GM12878 (cell line): ENCODE measurements around the gene BMP7. TPM values are rescaled to one million over a fixed set of nuclear protein-coding genes. Genes with fewer than 3 reads are reported as not detected.

ENCODE experiments used
- ATAC-seq: fragments of 200-7000 bp; cut with Tn5 transposase; 3 replicates; pipeline ENCODE4 v1.9.1; 2020; ENCODE audit warnings: mild to moderate bottlenecking, moderate library complexity
- BruUV-seq: library from RNA; stranded (reverse); fragments of 400-500 nt; replicated peaks from 2 replicates; lab custom pipeline; 2021; lab: Mats Ljungman, UMichigan
- CTCF ChIA-PET: fragments of 300-600 bp; sonication (Branson Sonifier 250); formaldehyde crosslinking; extraction: SDS; loops from one replicate; lab custom pipeline; 2021; ENCODE audit warnings: inconsistent platforms; lab: Yijun Ruan, JAX
- POLR2A ChIA-PET: fragments of 350-600 bp; formaldehyde crosslinking; extraction: SDS; loops from one replicate; lab custom pipeline; 2021; ENCODE audit warnings: inconsistent platforms; lab: Charles Lee
- RAD21 ChIA-PET: fragments of 300-600 bp; sonication (Branson Sonifier 250); formaldehyde crosslinking; loops from one replicate; lab custom pipeline; 2023; ENCODE audit warnings: antibody characterized with exemption; ENCODE audit not compliant: unreplicated experiment; lab: Charles Lee
- SMC1A ChIA-PET: fragments of 300-600 bp; sonication (Branson Sonifier 250); formaldehyde crosslinking; loops from one replicate; lab custom pipeline; 2023; ENCODE audit not compliant: unreplicated experiment, uncharacterized antibody; lab: Charles Lee
- DNase-seq: peaks from one replicate; pipeline ENCODE4 v3.0.0-alpha.2; 2011; ENCODE audit warnings: low read depth, low spot score
- FAIRE-seq: peaks from 3 replicates; lab custom pipeline; 2011; peaks lifted over from hg19 to GRCh38; lab: Jason Lieb, UNC
- H2AFZ ChIP-seq: 2 replicates; pipeline ENCODE4 v1.6.0; 2011; ENCODE audit warnings: low read depth, low read length, control low read depth; ENCODE audit not compliant: control insufficient read depth
- H3K27ac ChIP-seq: 2 replicates; pipeline ENCODE4 v1.5.1; 2011; ENCODE audit warnings: control low read depth; ENCODE audit not compliant: control insufficient read depth, insufficient read depth
- H3K27me3 ChIP-seq, 2 experiments: replicated peaks in 1 of 2; 2 replicates each; pipeline versions ENCODE4 v1.6.0 to v1.6.1; 2011; ENCODE audit warnings: low read length in 1 of 2; ENCODE audit not compliant: control insufficient read depth in 2 of 2, insufficient read depth in 2 of 2
- H3K36me3 ChIP-seq, 2 experiments: 2 replicates each; pipeline ENCODE4 v1.5.1; 2011; ENCODE audit warnings: low read length in 1 of 2; ENCODE audit not compliant: control insufficient read depth in 2 of 2, insufficient read depth in 2 of 2
- H3K4me1 ChIP-seq: 2 replicates; pipeline ENCODE4 v1.6.1; 2011; ENCODE audit warnings: mild to moderate bottlenecking, low read length, moderate library complexity, mixed read lengths; ENCODE audit not compliant: control insufficient read depth, insufficient read depth
- H3K4me2 ChIP-seq: 2 replicates; pipeline ENCODE4 v1.6.0; 2011; ENCODE audit warnings: control low read depth; ENCODE audit not compliant: control insufficient read depth, insufficient read depth
- H3K4me3 ChIP-seq: fragments of 200-600 bp; sonication (generic); 2 replicates; pipeline ENCODE4 v1.5.1; 2016
- H3K79me2 ChIP-seq: 2 replicates; pipeline ENCODE4 v1.6.0; 2011; ENCODE audit warnings: low read length; ENCODE audit not compliant: control insufficient read depth, insufficient read depth
- H3K9ac ChIP-seq: 2 replicates; pipeline ENCODE4 v1.8.0; 2011; ENCODE audit warnings: low read length, control low read depth, mixed read lengths; ENCODE audit not compliant: control insufficient read depth, insufficient read depth
- H3K9me3 ChIP-seq: replicated peaks from 3 replicates; pipeline ENCODE4 v1.5.1; 2011; ENCODE audit warnings: mild to moderate bottlenecking, low read length; ENCODE audit not compliant: control insufficient read depth, insufficient read depth
- H4K20me1 ChIP-seq: 2 replicates; pipeline ENCODE4 v1.6.0; 2011; ENCODE audit not compliant: control insufficient read depth, insufficient read depth
- CBX3 ChIP-seq: fragments of 200-600 bp; sonication (generic); IDR thresholded peaks from 2 replicates; pipeline ENCODE4 v1.6.1; 2016; ENCODE audit warnings: low read depth, borderline replicate concordance
- CBX5 ChIP-seq: sonication (generic); IDR thresholded peaks from 2 replicates; pipeline ENCODE4 v1.6.1; 2016; ENCODE audit warnings: low read depth, moderate library complexity, mild to moderate bottlenecking, inconsistent platforms
- EED ChIP-seq: sonication (generic); IDR thresholded peaks from 2 replicates; pipeline ENCODE4 v1.6.1; 2016; ENCODE audit warnings: antibody characterized with exemption, low read depth
- KDM1A ChIP-seq: fragments of 200-600 bp; sonication (generic); IDR thresholded peaks from 2 replicates; pipeline ENCODE4 v1.6.1; 2016; ENCODE audit warnings: borderline replicate concordance
- MEF2A ChIP-seq: IDR thresholded peaks from 2 replicates; pipeline ENCODE4 v1.6.1; 2011; ENCODE audit warnings: low read depth, mild to moderate bottlenecking, low read length, moderate library complexity; ENCODE audit not compliant: insufficient read depth
- WGBS: methylation state at CpG from one replicate; pipeline ENCODE4 v1.1.6; 2016; ENCODE audit warnings: low lambda C conversion rate; ENCODE audit not compliant: insufficient replicate concordance, insufficient coverage; ENCODE audit errors: missing lambda C conversion rate; 5-methylcytosine and 5-hydroxymethylcytosine counted together
- in situ Hi-C: fragments of 300-500 bp; cut with MboI; formaldehyde crosslinking; loops from 9 replicates; pipeline ENCODE4 v1.14.3; 2018; ENCODE audit warnings: mixed read lengths
- intact Hi-C: fragments of 100-400 bp; cut with micrococcal nuclease; formaldehyde crosslinking; loops from one replicate; pipeline ENCODE4 v1.14.2; 2022; ENCODE audit not compliant: unreplicated experiment
- polyA plus RNA-seq, 11 experiments: library from polyadenylated mRNA; depleted of rRNA in 4 of 11; unstranded in 6 of 11; stranded (reverse) in 5 of 11; fragments of >200 nt; fragmentation: Nextera tagmentation in 4 of 11; fragmentation: Illumina TruSeq in 1 of 11; extraction: Ambion mirVana in 4 of 11; extraction: Trizol in 1 of 11; gene quantifications; 1 replicate in 1 of 11; 2 replicates in 10 of 11; pipeline versions ENCODE4 v1.2.1 to v1.2.3, GENCODE V29; 2011 to 2016; ENCODE audit warnings: inconsistent platforms in 2 of 11, missing spikeins in 2 of 11, low read depth in 1 of 11
- total RNA-seq, 4 experiments: library from RNA; depleted of rRNA in 3 of 4; stranded (reverse); fragments of >200 nt in 3 of 4; fragmentation: Illumina TruSeq in 1 of 4; extraction: Trizol in 1 of 4; gene quantifications; 2 replicates each; pipeline versions ENCODE4 v1.2.1 to v1.2.3, GENCODE V29; 2013 to 2021
- TF ChIP-seq, protein P1 (sequence below): fragments of 450-650 bp; formaldehyde crosslinking; IDR thresholded peaks from 2 replicates; pipeline ENCODE4 v1.4.0; 2022; ENCODE audit warnings: mild to moderate bottlenecking, moderate library complexity

The BMP7 gene
- total and polyA plus RNA-seq, 10 of the 15 experiments (the other 5 are each of a cell fraction or from before 2014, with no cell fraction given): 0.18 to 0.51 (median 0.28) TPM; not detected in 7

DNA sequence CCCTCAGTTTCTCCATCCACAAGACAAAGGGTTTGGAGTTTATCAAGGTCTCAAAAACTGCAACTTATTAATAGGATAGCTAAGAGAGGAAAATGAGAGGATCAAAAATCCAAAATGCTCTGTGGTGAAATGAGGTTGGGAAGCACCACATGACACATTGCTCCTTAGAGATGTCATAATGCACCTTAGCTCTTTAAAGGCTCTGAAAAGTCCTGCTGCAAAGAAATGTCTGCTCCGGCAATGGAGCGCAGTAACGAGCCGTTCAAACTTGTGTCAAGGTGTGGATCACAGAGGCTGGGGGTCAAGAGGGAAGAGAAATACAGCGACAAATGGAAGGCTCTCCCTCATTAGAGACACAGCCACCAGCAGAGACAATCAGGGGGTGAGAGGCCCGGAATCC is 53.1 kb downstream of the BMP7 start:
- Histone ChIP-seq H3K27me3 (peaks cover 0 to 1% of the 10 kb centered on the region in 2 experiments; a peak in 2 of 4 replicates), H3K79me2 (no peaks in the 10 kb centered on the region), H3K4me3 (no peak overlapping the region), H3K9me3 (no peaks in the 10 kb centered on the region), H3K36me3 (no peaks in the 10 kb centered on the region; a peak in 1 of 4 replicates), H3K27ac (no peak overlapping the region), H4K20me1 (no peaks in the 10 kb centered on the region), H3K4me1 (no peaks in the 10 kb centered on the region), H3K4me2 (no peak overlapping the region), H3K9ac (no peak overlapping the region), H2AFZ (no peak overlapping the region)
- ChIA-PET POLR2A (no interaction called here), CTCF (interaction anchor here (1.6 kb wide), 1 partner anchor 133 kb away, joined by 3 read pairs; no protein-coding TSS in a partner anchor), RAD21 (no interaction called here), SMC1A (no interaction called here)
- no peak for FAIRE-seq
- intact Hi-C loops (no loop called here), in situ Hi-C loops (no loop called here)
- DNase-seq: no peak
- WGBS: 60% methylated on average over 6 of the region's 6 CpGs
- TF ChIP-seq KDM1A (no peak), CBX5 (no peak), CBX3 (no peak), EED (no peak), MEF2A (no peak)
- TF ChIP-seq, protein P1, sequence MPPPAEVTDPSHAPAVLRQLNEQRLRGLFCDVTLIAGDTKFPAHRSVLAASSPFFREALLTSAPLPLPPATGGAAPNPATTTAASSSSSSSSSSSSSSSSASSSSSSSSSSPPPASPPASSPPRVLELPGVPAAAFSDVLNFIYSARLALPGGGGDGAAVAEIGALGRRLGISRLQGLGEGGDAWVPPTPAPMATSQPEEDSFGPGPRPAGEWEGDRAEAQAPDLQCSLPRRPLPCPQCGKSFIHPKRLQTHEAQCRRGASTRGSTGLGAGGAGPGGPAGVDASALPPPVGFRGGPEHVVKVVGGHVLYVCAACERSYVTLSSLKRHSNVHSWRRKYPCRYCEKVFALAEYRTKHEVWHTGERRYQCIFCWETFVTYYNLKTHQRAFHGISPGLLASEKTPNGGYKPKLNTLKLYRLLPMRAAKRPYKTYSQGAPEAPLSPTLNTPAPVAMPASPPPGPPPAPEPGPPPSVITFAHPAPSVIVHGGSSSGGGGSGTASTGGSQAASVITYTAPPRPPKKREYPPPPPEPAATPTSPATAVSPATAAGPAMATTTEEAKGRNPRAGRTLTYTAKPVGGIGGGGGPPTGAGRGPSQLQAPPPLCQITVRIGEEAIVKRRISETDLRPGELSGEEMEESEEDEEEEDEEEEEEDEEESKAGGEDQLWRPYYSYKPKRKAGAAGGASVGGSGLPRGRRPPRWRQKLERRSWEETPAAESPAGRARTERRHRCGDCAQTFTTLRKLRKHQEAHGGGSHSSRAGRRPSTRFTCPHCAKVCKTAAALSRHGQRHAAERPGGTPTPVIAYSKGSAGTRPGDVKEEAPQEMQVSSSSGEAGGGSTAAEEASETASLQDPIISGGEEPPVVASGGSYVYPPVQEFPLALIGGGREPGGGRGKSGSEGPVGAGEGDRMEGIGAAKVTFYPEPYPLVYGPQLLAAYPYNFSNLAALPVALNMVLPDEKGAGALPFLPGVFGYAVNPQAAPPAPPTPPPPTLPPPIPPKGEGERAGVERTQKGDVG (CRISPR knock-in tag): no peak
- no peak for ATAC-seq
- no TSS peak for BruUV-seq
